ENCODE data around the gene RPRD1A.

- no peak for TF ChIP-seq CTCF (IDR thresholded peaks at IDR 0.05)
- TF ChIP-seq EZH2 (IDR thresholded peaks at IDR 0.05) = no peak
- TF ChIP-seq EZH2phosphoT487 (IDR thresholded peaks at IDR 0.05) = no peak
Measured at GRCh38 chr18:36045241-36045991, 21.9 kb downstream of the RPRD1A start.

All from neural progenitor cell (in vitro differentiated cells).